ENCODE results near the gene GET3.

Gene GET3

DNA sequence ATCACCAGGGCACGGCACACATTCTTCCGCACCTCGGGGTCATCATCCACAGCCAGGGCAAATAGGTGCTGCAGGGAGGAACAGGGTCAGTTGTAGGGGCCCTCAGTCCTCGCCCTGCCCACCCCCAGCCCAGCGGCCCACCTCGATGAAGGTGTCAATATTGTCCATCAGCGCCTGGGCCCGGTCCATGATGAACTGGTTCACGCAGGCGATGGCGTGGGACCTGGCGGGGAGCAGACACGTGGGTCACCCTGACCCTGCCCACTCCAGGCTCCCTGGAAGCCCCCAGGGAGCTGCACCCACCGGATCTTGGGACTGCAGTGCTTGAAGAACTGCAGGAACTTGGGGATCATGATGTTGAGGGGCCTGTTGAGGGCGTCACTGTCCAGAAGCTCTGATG lies 22.2 kb upstream of the GET3 start:
- Histone ChIP-seq H3K9me2 (replicated peaks; ENCODE audit: low read depth, low read length) (no peaks in the 10 kb centered on the region), H3K36me3 (ENCODE audit: insufficient read depth, low read length) (peaks cover 54% of the 10 kb centered on the region; the same call in 1 of the 2 replicates), H3K4me1 (ENCODE audit: insufficient read depth, low read length, poor library complexity, severe bottlenecking) (no peaks in the 10 kb centered on the region), H3K9ac (ENCODE audit: low read depth, low read length, poor library complexity, severe bottlenecking) (no peak overlapping the region), H3K79me2 (ENCODE audit: insufficient read depth, low read length) (peaks cover 36% of the 10 kb centered on the region), H4K20me1 (ENCODE audit: insufficient read depth, low read length, poor library complexity, severe bottlenecking) (peaks cover 22% of the 10 kb centered on the region), H3K27me3 (ENCODE audit: insufficient read depth, low read length, poor library complexity, severe bottlenecking) (no peaks in the 10 kb centered on the region), H2AFZ (ENCODE audit: low read length) (no peak overlapping the region), H3K4me2 (ENCODE audit: low read depth, low read length, poor library complexity, severe bottlenecking) (no peak overlapping the region), H3F3A (ENCODE audit: low read depth) (no peaks in the 10 kb centered on the region), H3K4me3 (ENCODE audit: low read length, poor library complexity, severe bottlenecking) (no peak overlapping the region), H3K9me3 (ENCODE audit: insufficient read depth, low read depth, low read length) (no peaks in the 10 kb centered on the region)
- no peak for TF ChIP-seq EZH2phosphoT487 (IDR thresholded peaks at IDR 0.05; ENCODE audit: borderline replicate concordance)
- TF ChIP-seq, protein P1, sequence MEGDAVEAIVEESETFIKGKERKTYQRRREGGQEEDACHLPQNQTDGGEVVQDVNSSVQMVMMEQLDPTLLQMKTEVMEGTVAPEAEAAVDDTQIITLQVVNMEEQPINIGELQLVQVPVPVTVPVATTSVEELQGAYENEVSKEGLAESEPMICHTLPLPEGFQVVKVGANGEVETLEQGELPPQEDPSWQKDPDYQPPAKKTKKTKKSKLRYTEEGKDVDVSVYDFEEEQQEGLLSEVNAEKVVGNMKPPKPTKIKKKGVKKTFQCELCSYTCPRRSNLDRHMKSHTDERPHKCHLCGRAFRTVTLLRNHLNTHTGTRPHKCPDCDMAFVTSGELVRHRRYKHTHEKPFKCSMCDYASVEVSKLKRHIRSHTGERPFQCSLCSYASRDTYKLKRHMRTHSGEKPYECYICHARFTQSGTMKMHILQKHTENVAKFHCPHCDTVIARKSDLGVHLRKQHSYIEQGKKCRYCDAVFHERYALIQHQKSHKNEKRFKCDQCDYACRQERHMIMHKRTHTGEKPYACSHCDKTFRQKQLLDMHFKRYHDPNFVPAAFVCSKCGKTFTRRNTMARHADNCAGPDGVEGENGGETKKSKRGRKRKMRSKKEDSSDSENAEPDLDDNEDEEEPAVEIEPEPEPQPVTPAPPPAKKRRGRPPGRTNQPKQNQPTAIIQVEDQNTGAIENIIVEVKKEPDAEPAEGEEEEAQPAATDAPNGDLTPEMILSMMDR (conservative IDR thresholded peaks at IDR 0.05; ENCODE audit: low read length) = no peak

- Histone ChIP-seq H4K20me1 (ENCODE audit: insufficient read depth, low read length, poor library complexity, severe bottlenecking) (peaks cover 31% of the 10 kb centered on the region), H3K27me3 (ENCODE audit: insufficient read depth, low read length, poor library complexity, severe bottlenecking) (no peaks in the 10 kb centered on the region), H3K4me3 (ENCODE audit: low read length, poor library complexity, severe bottlenecking) (no peak overlapping the region), H3K79me2 (ENCODE audit: insufficient read depth, low read length) (peaks cover 44% of the 10 kb centered on the region), H3K4me1 (ENCODE audit: insufficient read depth, low read length, poor library complexity, severe bottlenecking) (peaks cover 6% of the 10 kb centered on the region), H2AFZ (ENCODE audit: low read length) (no peak overlapping the region), H3F3A (ENCODE audit: low read depth) (no peaks in the 10 kb centered on the region), H3K9ac (ENCODE audit: low read depth, low read length, poor library complexity, severe bottlenecking) (no peak overlapping the region), H3K9me2 (replicated peaks; ENCODE audit: low read depth, low read length) (no peaks in the 10 kb centered on the region), H3K36me3 (ENCODE audit: insufficient read depth, low read length) (peaks cover 48% of the 10 kb centered on the region; the same call in 1 of the 2 replicates), H3K9me3 (ENCODE audit: insufficient read depth, low read depth, low read length) (no peaks in the 10 kb centered on the region), H3K4me2 (ENCODE audit: low read depth, low read length, poor library complexity, severe bottlenecking) (no peak overlapping the region)
- no peak for TF ChIP-seq EZH2phosphoT487 (IDR thresholded peaks at IDR 0.05; ENCODE audit: borderline replicate concordance)
- TF ChIP-seq, protein P1 (conservative IDR thresholded peaks at IDR 0.05; ENCODE audit: low read length) = no peak
Measured at GRCh38 chr19:12715929-12716328, 21.4 kb upstream of the GET3 start.

- H3K4me1 ChIP-seq (ENCODE audit: insufficient read depth, low read length, poor library complexity, severe bottlenecking) = peaks cover 26% of the 10 kb centered on the region
- no peaks in the 10 kb centered on the region for H3K9me3 ChIP-seq (ENCODE audit: insufficient read depth, low read depth, low read length)
- H3K27me3 ChIP-seq (ENCODE audit: insufficient read depth, low read length, poor library complexity, severe bottlenecking) = no peaks in the 10 kb centered on the region
- H3K79me2 ChIP-seq (ENCODE audit: insufficient read depth, low read length) = peaks cover 66% of the 10 kb centered on the region
- peaks cover 17% of the 10 kb centered on the region; the same call in 1 of the 2 replicates for H3K36me3 ChIP-seq (ENCODE audit: insufficient read depth, low read length)
- H3K9ac ChIP-seq (ENCODE audit: low read depth, low read length, poor library complexity, severe bottlenecking) = peak overlapping the region; percentile 99
- H2AFZ ChIP-seq (ENCODE audit: low read length) = no peak overlapping the region
- H4K20me1 ChIP-seq (ENCODE audit: insufficient read depth, low read length, poor library complexity, severe bottlenecking) = peaks cover 41% of the 10 kb centered on the region
- no peaks in the 10 kb centered on the region for H3K9me2 ChIP-seq (replicated peaks; ENCODE audit: low read depth, low read length)
- H3K4me3 ChIP-seq (ENCODE audit: low read length, poor library complexity, severe bottlenecking) = peak overlapping the region; percentile 94
- no peaks in the 10 kb centered on the region for H3F3A ChIP-seq (ENCODE audit: low read depth)
- no peak for TF ChIP-seq EZH2phosphoT487 (IDR thresholded peaks at IDR 0.05; ENCODE audit: borderline replicate concordance)
- TF ChIP-seq, protein P1 (conservative IDR thresholded peaks at IDR 0.05; ENCODE audit: low read length) = no peak
- peak overlapping the region; percentile 97 for H3K4me2 ChIP-seq (ENCODE audit: low read depth, low read length, poor library complexity, severe bottlenecking)
Measured at GRCh38 chr19:12720296-12720695, 17.0 kb upstream of the GET3 start.

Data from Loucy (cell line).